ENCODE data around the gene STAG1. TPM values are rescaled to one million over a fixed set of nuclear protein-coding genes. Genes with fewer than 3 reads are reported as not detected.

Gene STAG1
- polyA plus RNA-seq, 1 of the 3 experiments (the other 2 are of a cell fraction) = 5.5 TPM

GRCh38 chr3:136731274-136731884, 20.8 kb downstream of the STAG1 start:
- DNase-seq = no peak
- 100% methylated on average over 4 of the region's 4 CpGs for WGBS (ENCODE audit: low lambda C conversion rate)
- Histone ChIP-seq H3K9me3 (no peaks in the 10 kb centered on the region), H3K4me2 (no peak overlapping the region), H4K20me1 (ENCODE audit: insufficient read depth) (peaks cover 72% of the 10 kb centered on the region), H3K9ac (no peak overlapping the region), H2AFZ (ENCODE audit: low read depth) (no peak overlapping the region), H3K9me2 (no peaks in the 10 kb centered on the region), H3K79me2 (ENCODE audit: insufficient read depth) (peaks cover 99% of the 10 kb centered on the region), H3K4me3 (ENCODE audit: low read depth in 2 of 2, low read length in 1 of 2) (no peak overlapping the region), H3K36me3 (replicated peaks in 1 of 2; ENCODE audit: control insufficient read depth in 1 of 2, insufficient read depth in 2 of 2, low read length in 1 of 2) (peaks cover 0 to 5% of the 10 kb centered on the region in 2 experiments), H3K27ac (ENCODE audit: low read depth in 2 of 2, low read length in 1 of 2) (no peak overlapping the region), H3K4me1 (ENCODE audit: control insufficient read depth in 1 of 2, insufficient read depth in 2 of 2, low read depth in 1 of 2, low read length in 1 of 2) (peaks cover 2 to 7% of the 10 kb centered on the region in 2 experiments), H3F3A (replicated peaks; ENCODE audit: insufficient read depth) (peaks cover 5% of the 10 kb centered on the region), H3K27me3 (ENCODE audit: insufficient read depth) (no peaks in the 10 kb centered on the region)
- ChIA-PET CTCF (interaction anchor here (1.4 kb wide), 1 partner anchor 21 kb away, joined by 3 read pairs; the partner anchor contains the start of gene STAG1), POLR2A (no interaction called here)
- TF ChIP-seq ELF1 (IDR thresholded peaks at IDR 0.05) (no peak), TCF12 (IDR thresholded peaks at IDR 0.05) (no peak), CHD2 (IDR thresholded peaks at IDR 0.05; ENCODE audit: low read length, partially characterized antibody) (no peak), USF1 (IDR thresholded peaks at IDR 0.05; ENCODE audit: borderline replicate concordance, low read depth) (no peak), CTCF (IDR thresholded peaks at IDR 0.05) (no peak)

- ChIA-PET CTCF (interaction anchor here (0.7 to 1.2 kb wide), 3 partner anchors 10 to 135 kb away, joined by 4 read pairs; no protein-coding TSS in a partner anchor), POLR2A (no interaction called here)
- no peaks in the 10 kb centered on the region for H3K27me3 ChIP-seq (ENCODE audit: insufficient read depth)
- TF ChIP-seq IRF3 (IDR thresholded peaks at IDR 0.05; ENCODE audit: low read depth, low read length) (no peak), FOXJ3 (CRISPR knock-in tag; IDR thresholded peaks at IDR 0.05) (no peak), NFIC (IDR thresholded peaks at IDR 0.05; ENCODE audit: borderline replicate concordance) (no peak), FOXM1 (IDR thresholded peaks at IDR 0.05; ENCODE audit: low read depth) (no peak), TEAD4 (IDR thresholded peaks at IDR 0.05; ENCODE audit: borderline replicate concordance, insufficient read depth) (no peak), ELF1 (IDR thresholded peaks at IDR 0.05) (no peak), CTCF (IDR thresholded peaks at IDR 0.05) (no peak), RFX5 (IDR thresholded peaks at IDR 0.05; ENCODE audit: low read length) (no peak), NRF1 (IDR thresholded peaks at IDR 0.05; ENCODE audit: low read depth, low read length) (no peak), REST (IDR thresholded peaks at IDR 0.05; ENCODE audit: low read depth, low read length) (no peak), POLR2AphosphoS5 (IDR thresholded peaks at IDR 0.05; ENCODE audit: low read depth, low read length) (no peak)
- H3K4me3 ChIP-seq (ENCODE audit: low read depth in 2 of 2, low read length in 1 of 2) = no peak overlapping the region
- no peak for DNase-seq
- H3K9me2 ChIP-seq = no peaks in the 10 kb centered on the region
- H3K4me2 ChIP-seq = no peak overlapping the region
- peaks cover 0 to 5% of the 10 kb centered on the region in 2 experiments for H3K36me3 ChIP-seq (replicated peaks in 1 of 2; ENCODE audit: control insufficient read depth in 1 of 2, insufficient read depth in 2 of 2, low read length in 1 of 2)
- no peak overlapping the region for H2AFZ ChIP-seq (ENCODE audit: low read depth)
- H4K20me1 ChIP-seq (ENCODE audit: insufficient read depth) = peaks cover 79% of the 10 kb centered on the region
- H3K9me3 ChIP-seq = no peaks in the 10 kb centered on the region
- H3K9ac ChIP-seq = no peak overlapping the region
- H3K4me1 ChIP-seq (ENCODE audit: control insufficient read depth in 1 of 2, insufficient read depth in 2 of 2, low read depth in 1 of 2, low read length in 1 of 2) = peaks cover 2 to 7% of the 10 kb centered on the region in 2 experiments
- H3K79me2 ChIP-seq (ENCODE audit: insufficient read depth) = peaks cover 99% of the 10 kb centered on the region
- no peak overlapping the region for H3K27ac ChIP-seq (ENCODE audit: low read depth in 2 of 2, low read length in 1 of 2)
- peaks cover 5% of the 10 kb centered on the region for H3F3A ChIP-seq (replicated peaks; ENCODE audit: insufficient read depth)
Observed at GRCh38 chr3:136730595-136731273, 21.4 kb downstream of the STAG1 start.
